ENCODE results near the gene ZNF592.
A peak's percentile ranks its signal among the peaks of the same experiment; 100 is the strongest.
"Not testable (repeated sequence)": the region's sequence is repeated elsewhere in the genome, so short reads cannot be mapped to it uniquely, and the experiment has no call there.

ZNF592 gene

DNA sequence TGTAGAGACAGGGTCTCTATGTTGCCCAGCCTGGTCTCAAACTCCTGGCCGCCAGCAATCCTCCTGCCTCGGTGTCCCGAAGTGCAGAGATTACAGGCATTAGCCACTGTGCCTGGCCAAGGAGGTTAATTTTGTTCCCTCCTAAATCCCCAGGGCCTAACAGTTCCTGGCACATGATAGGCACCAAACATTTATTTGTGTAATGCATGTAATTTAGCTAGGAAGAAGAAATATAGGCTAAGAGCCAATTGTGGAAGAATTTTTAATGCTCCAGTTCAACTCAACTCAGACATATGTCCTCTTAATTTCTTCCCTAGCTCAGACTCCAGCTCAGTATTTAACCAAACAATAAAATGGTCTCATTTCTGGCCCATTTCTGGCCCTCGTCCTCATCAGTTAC lies 7.7 kb upstream of the ZNF592 start:
- DNase-seq: no peak

DNA sequence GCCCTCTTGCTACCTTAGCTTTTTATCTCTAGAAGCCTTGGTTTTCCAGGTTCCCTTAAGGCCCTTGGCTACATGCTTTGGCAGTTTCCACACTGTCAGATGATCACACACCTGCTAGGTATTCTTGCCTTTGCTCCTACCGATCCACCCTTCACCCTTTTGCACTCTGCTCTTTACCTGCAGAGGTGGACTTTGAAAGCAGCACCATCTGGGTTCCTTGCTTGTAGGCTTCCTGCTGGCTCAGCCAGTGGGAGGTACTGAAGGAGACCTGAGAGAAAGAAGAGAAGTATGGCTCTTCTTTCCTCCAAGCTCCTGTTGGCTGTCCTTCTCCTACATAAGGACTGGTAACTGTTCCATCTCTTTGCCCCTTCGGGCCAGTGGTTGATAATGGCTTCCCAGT lies 7.3 kb upstream of the ZNF592 start:
- no peak for DNase-seq

DNA sequence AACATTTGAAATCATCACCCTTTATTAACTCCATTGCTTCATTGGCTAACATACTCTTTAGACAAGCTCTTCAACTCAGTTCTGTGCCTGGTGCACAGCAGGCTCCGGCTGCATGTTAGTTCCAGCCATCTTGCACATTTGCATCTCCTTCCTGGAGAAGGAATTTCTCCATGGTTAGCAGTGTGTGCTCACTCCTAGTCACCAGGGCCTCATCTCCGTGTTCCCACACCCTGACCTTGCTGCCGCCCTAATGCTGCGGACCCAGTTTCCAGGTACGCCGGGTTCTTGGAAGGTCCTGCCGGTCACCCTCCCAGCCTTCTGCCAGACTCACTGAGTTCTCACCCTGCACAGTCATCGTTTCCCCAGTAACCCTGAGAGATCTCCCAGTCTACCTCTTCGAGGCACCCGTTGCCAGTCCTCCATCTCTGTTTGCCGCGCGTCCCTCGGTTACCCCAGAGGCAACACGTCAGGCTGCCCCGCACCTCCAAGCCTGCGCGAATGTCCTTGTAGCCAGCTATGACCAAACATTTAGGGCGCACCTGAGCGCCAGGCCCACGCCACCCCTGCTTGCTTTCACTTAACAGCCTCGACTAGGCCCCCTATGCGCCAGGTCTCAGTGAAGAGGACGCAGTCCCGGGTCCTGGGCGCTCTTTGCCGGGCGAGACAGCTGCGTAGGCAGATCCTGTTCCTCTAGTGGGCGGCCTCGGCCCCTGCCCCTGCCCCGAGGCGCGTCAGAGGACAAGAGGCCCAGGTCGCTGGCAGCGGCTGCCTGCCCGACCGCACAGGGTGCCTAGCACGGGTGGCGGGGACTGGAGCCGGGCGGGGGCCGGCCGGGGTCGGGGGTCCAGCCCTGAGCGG lies 747 bp upstream of the ZNF592 start:
- peak in 49 of 51 donors; percentile 35 to 91 (median 74) for DNase-seq

DNA sequence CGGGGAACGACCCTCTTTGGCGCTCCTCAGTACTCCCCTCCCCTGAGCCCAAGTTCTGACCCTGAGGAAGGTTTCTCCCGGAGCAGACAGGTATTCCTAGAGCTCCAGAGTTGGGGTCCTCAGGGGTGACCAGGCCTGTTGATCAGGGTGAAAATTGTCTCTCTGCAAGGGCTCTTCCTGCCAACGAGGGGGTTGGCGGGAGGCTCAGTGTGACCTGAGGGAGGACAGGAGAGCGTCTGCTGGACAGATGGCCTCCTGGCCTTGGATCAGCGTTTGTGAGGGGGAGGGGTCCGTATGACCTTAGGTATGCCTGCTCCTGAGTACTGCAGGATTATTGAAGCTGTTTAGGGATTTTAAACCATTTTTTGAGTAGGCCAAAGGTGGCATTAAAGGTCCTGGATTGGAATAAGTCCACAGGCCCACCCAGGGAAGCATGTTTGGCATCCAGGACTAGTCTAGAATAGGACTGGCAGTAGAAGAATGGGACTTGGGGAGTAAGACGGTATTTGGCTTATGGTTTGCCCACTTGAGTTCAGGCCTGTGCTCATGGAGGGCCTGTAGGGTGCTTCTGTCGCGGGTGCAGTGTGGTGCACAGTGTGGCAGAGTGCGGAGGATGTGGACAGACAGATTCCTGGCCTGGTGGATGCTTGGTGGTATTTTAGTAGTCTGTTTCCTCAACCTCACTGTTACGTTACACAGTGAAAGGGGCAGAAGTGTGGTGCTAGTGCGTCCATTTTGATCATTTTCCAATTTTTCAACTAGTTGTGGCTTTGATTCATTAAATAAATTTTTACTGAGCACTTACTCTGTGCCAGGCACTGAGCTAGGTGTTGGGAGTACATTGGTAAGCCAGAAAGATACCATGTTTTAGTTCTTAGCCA lies 959 bp downstream of the ZNF592 start:
- DNase-seq: peak in 11 of 51 donors; percentile 4 to 65 (median 29)

DNA sequence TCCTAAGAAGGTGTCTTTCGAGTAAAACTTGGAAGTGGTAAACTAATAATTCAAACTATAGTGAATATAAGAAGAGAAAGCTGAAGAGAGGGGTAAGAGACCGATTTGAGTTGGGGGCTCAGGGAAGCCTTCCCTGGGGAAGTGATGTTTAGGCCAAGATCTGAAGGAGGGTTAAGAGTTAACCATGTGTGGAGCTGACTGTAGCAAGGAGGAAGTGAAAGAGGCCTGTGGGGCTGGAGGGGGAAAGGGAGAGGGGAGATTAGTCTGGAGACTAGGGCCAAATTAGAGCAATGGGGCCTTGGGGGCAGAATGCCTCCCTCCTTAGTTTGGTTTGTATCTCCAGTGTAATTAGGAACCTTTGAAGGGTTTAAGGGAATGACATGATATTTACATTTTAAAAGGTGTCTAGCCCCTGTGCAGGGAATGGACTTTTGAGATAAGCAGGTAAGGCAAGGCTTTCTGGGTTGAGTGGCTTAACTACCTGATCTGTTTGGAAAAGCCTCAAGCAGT lies 2.2 kb downstream of the ZNF592 start:
- DNase-seq: no peak

DNA sequence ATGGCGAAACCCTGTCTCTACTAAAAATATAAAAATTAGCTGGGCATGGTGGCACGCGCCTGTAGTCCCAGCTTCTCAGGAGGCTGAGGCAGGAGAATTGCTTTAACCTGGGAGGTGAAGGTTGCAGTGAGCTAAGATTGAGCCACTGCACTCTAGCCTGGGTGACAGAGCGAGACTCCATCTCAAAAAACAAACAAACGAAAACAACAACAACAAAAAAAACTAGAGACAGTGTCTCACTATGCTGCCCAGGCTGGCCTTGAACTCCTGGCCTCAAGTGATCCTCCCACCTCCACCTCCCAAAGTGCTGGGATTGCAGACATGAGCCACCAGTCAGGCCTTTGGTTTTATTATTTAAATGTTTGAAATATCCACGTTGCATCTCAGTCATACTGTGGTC lies 3.3 kb downstream of the ZNF592 start:
- not testable (repeated sequence) for DNase-seq

DNA sequence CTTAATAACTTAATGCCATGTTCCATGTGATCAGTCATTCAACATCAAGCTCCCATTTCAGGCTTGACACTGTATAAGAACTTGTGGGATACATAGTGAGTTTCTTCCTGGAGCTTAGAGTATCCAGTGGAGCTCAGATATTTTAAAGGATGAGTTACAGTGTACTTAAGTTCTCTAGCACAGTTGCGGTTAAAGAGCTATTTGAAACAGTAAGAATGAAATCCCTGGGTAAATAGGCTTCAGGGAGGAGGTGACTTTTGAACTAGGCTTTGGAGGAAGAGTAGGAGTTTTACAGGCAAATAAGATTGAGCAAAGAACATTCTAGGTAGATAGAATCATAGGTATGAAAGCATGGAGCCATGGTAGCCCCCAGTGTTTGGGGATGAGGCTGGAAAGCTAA lies 3.8 kb downstream of the ZNF592 start:
- DNase-seq: no peak

DNA sequence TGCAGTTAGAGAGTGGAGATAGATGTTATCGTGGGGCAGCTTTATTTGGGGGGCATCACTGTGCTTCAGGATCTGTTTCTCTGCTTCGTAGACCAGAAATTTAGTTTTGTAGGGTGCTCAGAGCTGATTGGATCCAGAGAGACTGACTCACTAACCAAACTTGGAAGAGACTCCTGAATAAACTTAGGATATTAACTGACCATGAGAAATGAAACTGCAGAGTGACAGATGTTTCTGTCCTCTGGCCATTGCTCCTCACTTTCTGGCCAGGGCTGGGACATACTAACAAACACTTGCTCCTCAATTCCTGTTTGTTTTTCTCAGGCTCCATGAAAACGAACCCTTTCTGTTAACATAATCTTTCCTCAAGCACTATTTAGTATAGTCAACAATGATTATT lies 4.3 kb downstream of the ZNF592 start:
- DNase-seq: no peak

DNA sequence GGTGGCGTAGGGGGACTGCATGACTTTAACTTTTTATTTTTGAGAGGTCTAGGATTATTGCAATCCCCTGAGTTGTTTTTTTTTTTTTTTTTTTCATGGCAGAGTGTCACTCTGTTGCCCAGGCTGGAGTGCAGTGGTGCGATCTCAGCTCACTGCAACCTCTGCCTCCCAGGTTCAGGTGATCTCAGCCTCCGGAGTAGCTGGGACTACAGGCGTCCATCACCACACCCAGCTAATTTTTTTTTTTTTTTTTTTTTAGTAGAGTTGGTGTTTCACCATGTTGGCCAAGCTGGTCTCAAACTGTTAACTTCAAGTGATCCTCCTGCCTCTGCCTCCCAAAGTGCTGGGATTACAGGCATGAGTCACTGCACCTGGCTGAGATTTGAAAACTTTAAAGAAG lies 6.5 kb downstream of the ZNF592 start:
- DNase-seq: not testable (repeated sequence)

DNA sequence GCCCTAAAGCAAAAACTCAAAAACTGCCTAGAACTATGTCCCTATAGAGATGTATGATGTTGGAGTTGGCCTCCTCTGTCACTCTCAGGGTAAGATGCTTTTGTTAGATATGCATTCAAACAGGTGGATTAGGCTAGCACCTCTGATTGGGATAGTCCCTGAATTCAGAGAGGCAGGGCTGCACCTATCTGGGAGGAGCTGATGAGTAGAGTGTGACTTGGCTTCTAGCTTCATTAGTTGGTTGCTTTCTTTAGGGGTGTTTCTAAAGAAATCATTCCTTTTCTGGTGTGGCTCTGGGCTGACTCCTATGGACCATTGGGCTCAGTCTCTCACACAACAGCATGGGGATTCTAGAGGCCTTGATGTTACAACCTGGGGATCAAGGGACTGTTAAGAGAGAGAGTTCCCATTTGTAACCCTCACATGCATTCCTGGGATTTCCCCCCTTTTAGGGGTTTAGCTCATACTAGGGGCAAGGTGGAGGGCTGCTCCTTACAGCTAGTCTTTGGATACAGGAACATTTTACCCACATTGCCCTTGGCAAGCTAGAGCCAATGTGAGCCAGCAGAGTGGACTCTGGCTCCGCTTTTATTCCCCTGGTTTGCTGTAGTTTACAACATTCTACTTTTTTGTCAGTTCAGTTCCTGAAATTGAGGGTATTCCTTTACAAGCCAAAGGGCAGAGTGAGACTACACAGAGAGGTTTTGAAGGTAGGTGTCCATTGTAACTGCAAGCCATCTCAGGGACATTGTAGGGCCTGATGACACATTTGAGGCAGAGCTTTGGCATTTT lies 7.5 kb downstream of the ZNF592 start:
- no peak for DNase-seq

DNA sequence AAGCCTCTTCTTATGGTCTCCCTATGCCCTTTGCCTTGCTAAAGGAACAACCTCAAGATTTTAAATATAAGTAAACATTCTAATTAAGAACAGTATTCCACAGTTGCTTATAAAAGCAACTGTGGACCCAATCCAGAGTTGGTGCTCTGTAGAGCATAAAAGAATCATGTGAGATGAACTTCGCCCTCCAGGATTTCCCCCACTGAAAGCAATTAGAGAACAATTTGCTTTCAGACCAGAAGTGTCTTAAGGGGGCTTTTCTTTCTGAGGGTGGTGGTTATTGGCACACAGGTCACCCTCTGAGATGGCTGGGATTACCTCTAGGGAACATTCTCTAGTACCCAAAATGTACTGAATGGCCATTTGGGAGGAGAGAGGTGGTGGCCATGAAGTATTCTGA lies 10.6 kb downstream of the ZNF592 start:
- no peak for DNase-seq

DNA sequence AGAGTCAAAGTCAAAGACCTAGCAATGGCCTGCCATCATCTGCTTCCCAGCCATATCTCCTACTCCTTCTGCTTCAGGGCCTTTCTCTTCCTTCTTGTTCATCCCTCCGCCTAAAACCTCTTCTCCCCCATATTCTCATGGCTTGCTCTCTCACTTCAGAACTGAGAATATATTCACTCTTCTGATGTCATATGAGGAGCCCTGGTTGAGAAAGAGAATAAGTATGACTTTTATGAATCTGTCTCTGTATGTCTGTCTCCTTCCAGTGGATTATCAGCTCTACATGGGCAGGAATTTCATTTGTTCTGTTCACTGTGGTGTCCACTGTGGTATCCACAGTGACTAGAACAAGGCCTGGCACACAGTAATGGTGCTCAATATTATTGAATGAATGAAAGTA lies 11.8 kb downstream of the ZNF592 start:
- no peak for DNase-seq

DNA sequence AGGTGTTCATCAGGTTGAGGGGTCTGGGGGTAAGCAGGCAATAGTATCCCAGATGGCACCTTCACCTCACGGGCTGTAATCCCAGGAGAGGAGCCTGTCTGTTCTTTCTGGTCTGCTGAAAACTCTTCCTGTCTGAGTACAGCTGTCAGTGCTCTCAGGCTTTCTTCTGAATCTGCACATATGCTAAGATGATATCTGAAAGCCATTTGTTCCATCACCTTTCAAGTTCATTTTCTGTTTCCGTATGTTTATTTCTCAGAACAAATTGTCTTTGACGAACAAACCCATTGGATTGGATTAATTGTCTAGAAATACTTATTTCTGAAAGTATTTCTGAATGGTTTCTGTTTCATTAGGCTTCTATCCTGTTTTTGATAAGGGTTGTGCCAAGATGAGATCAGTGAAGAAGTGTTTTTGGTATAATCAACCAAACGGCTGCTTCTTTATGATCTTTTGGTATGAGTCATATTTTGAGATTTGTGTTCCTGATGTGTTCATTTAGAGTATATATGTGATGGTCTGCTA lies 13.3 kb downstream of the ZNF592 start:
- DNase-seq: no peak

DNA sequence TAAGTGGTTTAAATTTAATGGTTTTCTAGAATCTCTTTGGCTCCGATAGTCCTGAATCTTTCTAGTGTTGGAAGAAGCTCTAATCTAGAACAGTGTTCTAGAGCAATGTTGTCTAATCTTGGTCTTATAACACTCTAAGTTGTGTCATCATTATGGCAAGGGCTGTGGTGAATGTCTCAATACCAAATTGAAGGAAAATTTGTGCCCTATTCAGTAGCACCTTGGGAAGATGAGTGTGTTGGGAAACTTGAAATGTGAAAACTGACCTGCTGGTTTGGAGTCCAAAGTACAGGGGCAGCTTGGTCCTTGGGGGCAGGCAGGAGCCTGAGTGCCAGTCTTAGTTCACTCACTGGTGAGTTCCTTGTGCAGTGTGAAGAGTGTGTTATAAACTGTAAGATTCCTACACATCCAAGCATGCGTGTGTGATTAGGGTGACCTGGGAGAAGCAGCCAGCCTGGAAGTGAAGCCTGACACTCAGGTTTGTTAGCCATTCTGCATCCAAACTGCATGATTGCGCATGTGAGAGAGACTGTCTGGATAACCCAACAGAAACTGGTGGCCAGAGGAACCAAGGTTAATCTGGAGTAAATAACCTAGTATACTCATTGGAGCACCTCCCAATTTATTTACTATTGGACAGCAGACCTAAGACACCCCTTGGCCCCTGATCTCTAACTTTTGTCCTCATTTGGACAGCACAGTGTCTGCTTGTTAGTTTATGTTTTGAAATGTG lies 14.6 kb downstream of the ZNF592 start:
- DNase-seq: no peak

DNA sequence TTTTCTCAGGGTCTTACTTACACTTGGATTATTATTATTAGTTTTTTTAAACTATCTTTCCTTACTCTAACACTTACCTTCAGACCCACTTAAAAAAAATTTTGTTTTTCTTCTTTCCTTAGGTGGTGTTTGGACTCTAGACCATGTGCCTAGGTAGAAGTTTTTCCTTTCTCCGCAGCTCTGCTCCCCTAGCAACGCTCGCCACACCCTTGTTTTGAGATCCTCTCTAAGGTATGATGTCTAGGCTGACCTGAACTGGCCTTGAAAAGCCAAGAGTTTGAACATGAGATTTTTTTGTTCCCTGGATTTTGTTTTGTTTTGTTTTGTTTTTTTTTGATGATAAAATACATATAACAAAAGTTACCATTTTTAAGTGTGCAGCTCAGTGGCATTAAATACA lies 16.2 kb downstream of the ZNF592 start:
- no peak for DNase-seq

DNA sequence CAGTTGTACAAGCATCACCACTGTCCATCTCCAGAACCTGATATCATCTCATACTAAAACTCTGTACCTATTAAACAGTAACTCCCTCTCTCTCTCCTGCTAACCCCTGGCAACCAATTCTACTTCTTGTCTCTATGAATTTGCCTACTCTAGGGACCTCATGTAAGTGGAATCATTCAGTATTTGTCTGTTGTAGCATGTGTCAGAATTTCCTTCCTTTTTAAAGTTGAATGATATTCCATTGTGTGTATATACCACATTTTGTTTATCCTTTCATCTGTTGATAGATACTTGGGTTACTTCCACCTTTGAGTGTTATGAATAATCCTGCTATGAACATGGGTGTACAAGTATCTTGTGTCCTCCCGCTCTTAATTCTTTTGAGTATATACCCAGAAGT lies 16.6 kb downstream of the ZNF592 start:
- DNase-seq: no peak

DNA sequence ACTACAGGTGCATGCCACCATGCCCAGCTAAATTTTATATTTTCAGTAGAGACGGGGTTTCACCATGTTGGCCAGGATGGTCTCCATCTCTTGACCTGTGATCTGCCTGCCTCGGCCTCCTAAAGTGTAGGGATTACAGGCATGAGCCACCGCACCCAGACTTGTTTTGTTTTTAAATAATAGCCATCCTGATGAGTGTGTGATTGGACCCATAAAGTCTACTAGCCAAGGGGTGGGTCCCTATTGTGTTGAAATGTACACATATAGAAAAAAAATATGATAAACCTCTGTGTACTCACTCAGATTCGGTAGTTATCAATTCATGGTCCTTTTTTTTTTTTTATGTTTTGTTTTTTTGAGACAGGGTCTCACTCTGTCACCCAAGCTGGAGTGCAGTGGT lies 17.3 kb downstream of the ZNF592 start:
- no peak for DNase-seq

DNA sequence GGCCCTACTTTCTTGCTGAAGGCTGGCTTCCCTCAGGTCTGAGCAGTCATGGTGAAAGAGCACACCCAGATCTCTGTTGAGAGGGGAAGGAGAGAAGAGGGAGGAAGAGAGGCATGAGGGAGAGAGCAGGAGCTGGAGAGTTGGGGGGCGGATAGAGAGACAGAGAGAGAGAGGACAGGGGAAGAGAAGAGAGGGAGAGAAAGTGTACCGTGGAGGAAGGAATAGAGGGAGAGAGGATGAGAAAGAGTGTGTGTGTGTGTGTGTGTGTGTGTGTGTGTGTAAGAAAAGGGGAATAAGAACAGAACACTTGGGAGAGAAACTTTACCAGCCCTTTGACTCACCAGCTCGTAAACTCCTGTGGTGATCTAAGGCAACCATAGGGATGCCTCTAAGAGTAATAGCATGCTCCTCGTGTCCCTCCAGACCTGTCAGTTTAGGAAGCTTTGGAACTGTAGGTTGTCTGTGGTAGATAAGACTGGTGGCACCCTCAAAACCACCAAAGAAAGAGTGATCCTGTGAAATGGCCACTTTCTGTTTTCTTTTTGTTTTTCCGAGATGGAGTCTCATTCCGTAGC lies 18.2 kb downstream of the ZNF592 start:
- DNase-seq: no peak

DNA sequence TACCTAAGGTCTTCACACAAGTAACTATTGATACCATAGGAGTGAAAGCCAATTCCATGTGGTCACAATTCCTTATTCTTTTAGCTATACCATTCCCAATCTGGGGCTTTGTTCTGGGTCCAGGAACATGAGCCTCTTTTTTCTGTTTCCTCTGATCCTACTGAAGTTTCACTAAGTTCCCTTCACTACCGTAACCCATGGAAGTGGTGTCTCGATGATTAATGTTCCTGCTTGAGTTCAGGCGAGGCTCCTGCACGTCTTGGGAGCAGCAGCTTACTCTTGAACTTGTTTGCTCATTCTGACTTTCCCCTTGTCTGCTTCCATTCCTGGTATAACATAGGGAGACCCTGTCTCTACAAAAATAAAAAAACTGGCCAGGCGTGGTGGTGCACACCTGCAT lies 23.6 kb downstream of the ZNF592 start:
- no peak for DNase-seq

DNA sequence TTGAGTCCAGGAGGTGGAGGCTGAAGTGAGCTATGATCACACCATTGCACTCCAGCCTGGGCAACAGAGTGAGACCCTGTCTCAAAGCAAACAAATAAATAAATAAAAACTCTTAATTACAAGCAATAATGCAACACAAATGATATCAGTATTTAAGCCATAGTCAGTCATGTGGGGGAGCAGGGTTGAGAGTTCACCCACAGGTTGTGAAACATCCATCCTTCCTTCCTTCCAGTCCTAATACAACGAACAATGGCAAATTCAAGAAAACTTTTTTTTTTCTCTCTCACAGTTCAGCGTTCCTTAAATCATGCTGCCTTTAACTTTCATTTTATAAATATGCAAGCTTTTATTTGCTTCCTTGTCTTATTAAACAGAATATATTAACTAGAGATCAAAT lies 24.1 kb downstream of the ZNF592 start:
- no peak for DNase-seq
